ENCODE measurements around the gene FKBP8. TPM values are rescaled to one million over a fixed set of nuclear protein-coding genes. Genes with fewer than 3 reads are reported as not detected.

Gene FKBP8
- total and polyA plus RNA-seq, 2 of the 4 experiments (the other 2 are of a cell fraction), result 153 to 289 TPM

DNA sequence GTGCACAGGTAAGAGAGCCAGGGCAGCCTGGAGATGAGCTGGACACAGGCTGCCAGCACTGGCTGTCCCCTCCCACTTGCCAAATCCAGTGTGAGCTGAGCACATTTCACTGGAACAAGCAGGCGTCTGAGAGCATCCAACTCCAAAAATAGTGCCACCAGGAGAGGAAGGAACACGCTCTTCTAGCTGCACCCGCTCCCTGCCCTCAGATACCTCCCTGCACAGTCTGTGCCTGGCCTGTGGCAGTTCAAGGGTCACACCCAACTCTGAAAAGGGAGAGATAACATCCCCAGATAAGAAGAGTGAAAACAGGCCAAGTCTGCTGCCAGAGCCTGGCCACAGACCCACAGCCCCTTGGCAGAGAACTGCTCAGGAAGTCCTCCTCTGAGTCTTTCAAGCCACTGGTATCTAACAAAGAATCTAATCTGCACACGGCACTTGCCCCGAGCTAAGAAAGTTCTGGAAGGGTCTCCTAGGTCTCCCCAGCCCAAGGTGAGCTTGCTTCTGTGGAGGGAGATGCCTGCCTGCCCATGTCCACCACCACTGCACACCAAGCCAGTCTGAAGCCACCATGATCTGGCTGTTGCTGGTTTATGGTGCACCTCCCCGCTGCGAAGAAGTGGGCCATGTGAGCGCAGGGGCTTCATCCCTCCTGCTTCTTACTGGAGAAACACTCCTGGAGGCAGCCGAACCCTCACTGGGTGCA, 36.2 kb downstream of the FKBP8 start:
- Histone ChIP-seq H4K91ac (ENCODE audit: insufficient read depth, low read depth, low read length) (no peak overlapping the region), H2BK15ac (ENCODE audit: low read depth, low read length) (no peak overlapping the region), H3K9ac (ENCODE audit: low read depth, low read length) (no peak overlapping the region), H4K5ac (ENCODE audit: low read depth, low read length) (no peak overlapping the region), H3K27me3 (ENCODE audit: control insufficient read depth, insufficient read depth, low read length) (no peaks in the 10 kb centered on the region), H3K4ac (ENCODE audit: low read depth, low read length) (no peak overlapping the region), H4K20me1 (ENCODE audit: insufficient read depth, low read length) (peaks cover 95% of the 10 kb centered on the region), H3K56ac (ENCODE audit: extremely low read depth, insufficient read depth, low read length) (no peak overlapping the region), H2BK5ac (ENCODE audit: low read depth, low read length, poor library complexity, severe bottlenecking) (no peak overlapping the region), H3K4me1 (ENCODE audit: control insufficient read depth, insufficient read depth, low read length) (peaks cover 28% of the 10 kb centered on the region), H3K18ac (ENCODE audit: low read depth, low read length) (no peak overlapping the region), H2AK9ac (replicated peaks; ENCODE audit: low read depth, low read length, poor library complexity) (peak overlapping the region; percentile 23), H3K4me2 (ENCODE audit: low read depth, low read length) (no peak overlapping the region), H3K23ac (ENCODE audit: low read depth, low read length) (0 out of 2 replicates have a peak overlapping the region, but pooled peaks have one; percentile 15), H2AK5ac (ENCODE audit: low read depth, low read length) (no peak overlapping the region), H3K14ac (replicated peaks; ENCODE audit: low read depth, low read length) (no peak overlapping the region), H2AFZ (replicated peaks; ENCODE audit: low read length, poor library complexity) (no peak overlapping the region), H3K4me3 (ENCODE audit: insufficient read depth, low read depth, low read length) (no peak overlapping the region), H4K8ac (ENCODE audit: low read depth in 2 of 2, low read length in 2 of 2) (no peak overlapping the region), H2BK20ac (ENCODE audit: low read depth, low read length) (no peak overlapping the region), H2BK120ac (ENCODE audit: low read depth, low read length) (no peak overlapping the region), H3K79me1 (ENCODE audit: low read depth in 1 of 2, low read length in 2 of 2) (peaks cover 10 to 94% of the 10 kb centered on the region in 2 experiments), H3K9me3 (ENCODE audit: control insufficient read depth, insufficient read depth, low read length) (no peaks in the 10 kb centered on the region), H3K27ac (ENCODE audit: insufficient read depth, low read length) (no peak overlapping the region), H3K36me3 (ENCODE audit: control insufficient read depth, insufficient read depth, low read length) (no peaks in the 10 kb centered on the region), H3K9me1 (ENCODE audit: insufficient read depth, low read length) (peaks cover 39% of the 10 kb centered on the region)
- ChIA-PET CTCF (no interaction called here), POLR2A (ENCODE audit: unreplicated experiment) (no interaction called here)
- intact Hi-C loops (cut with micrococcal nuclease), result no loop called here
- no peak for ATAC-seq (ENCODE audit: low read depth)
- no peak for TF ChIP-seq NFE2L2 (IDR thresholded peaks at IDR 0.05; ENCODE audit: low read depth, low read length)
- no peak for TF ChIP-seq MAFK (IDR thresholded peaks at IDR 0.05; ENCODE audit: low read depth, low read length)
- TF ChIP-seq MXI1 (IDR thresholded peaks at IDR 0.05; ENCODE audit: borderline replicate concordance, low read depth, low read length), result no peak
- in situ Hi-C loops (cut with MboI; ENCODE audit: low sequenced_read_pairs), result no loop called here
- no CpG with 5 or more reads among the region's 9 CpGs for WGBS, 2 experiments (ENCODE audit: extremely low coverage in 2 of 2, insufficient read length in 1 of 2)
- BruUV-seq (replicated peaks), result no TSS peak
- dilution Hi-C loops (cut with HindIII; ENCODE audit: low sequenced_read_pairs, unreplicated experiment), result no loop called here
- no peak for DNase-seq

All from IMR-90 (cell line).